GM12878 (cell line): ENCODE results near the gene PRKG1. TPM values are rescaled to one million over a fixed set of nuclear protein-coding genes. Genes with fewer than 3 reads are reported as not detected.

Source experiments
- ATAC-seq: fragments of 200-7000 bp; cut with Tn5 transposase; 3 replicates; pipeline ENCODE4 v1.9.1; 2020; ENCODE audit warnings: mild to moderate bottlenecking, moderate library complexity
- BruUV-seq: library from RNA; stranded (reverse); fragments of 400-500 nt; replicated peaks from 2 replicates; lab custom pipeline; 2021; lab: Mats Ljungman, UMichigan
- CTCF ChIA-PET: fragments of 300-600 bp; sonication (Branson Sonifier 250); formaldehyde crosslinking; extraction: SDS; loops from one replicate; lab custom pipeline; 2021; ENCODE audit warnings: inconsistent platforms; lab: Yijun Ruan, JAX
- POLR2A ChIA-PET: fragments of 350-600 bp; formaldehyde crosslinking; extraction: SDS; loops from one replicate; lab custom pipeline; 2021; ENCODE audit warnings: inconsistent platforms; lab: Charles Lee
- RAD21 ChIA-PET: fragments of 300-600 bp; sonication (Branson Sonifier 250); formaldehyde crosslinking; loops from one replicate; lab custom pipeline; 2023; ENCODE audit warnings: antibody characterized with exemption; ENCODE audit not compliant: unreplicated experiment; lab: Charles Lee
- SMC1A ChIA-PET: fragments of 300-600 bp; sonication (Branson Sonifier 250); formaldehyde crosslinking; loops from one replicate; lab custom pipeline; 2023; ENCODE audit not compliant: unreplicated experiment, uncharacterized antibody; lab: Charles Lee
- DNase-seq: peaks from one replicate; pipeline ENCODE4 v3.0.0-alpha.2; 2011; ENCODE audit warnings: low read depth, low spot score
- FAIRE-seq: peaks from 3 replicates; lab custom pipeline; 2011; peaks lifted over from hg19 to GRCh38; lab: Jason Lieb, UNC
- H2AFZ ChIP-seq: 2 replicates; pipeline ENCODE4 v1.6.0; 2011; ENCODE audit warnings: low read depth, low read length, control low read depth; ENCODE audit not compliant: control insufficient read depth
- H3K27ac ChIP-seq: 2 replicates; pipeline ENCODE4 v1.5.1; 2011; ENCODE audit warnings: control low read depth; ENCODE audit not compliant: control insufficient read depth, insufficient read depth
- H3K27me3 ChIP-seq, 2 experiments: replicated peaks in 1 of 2; 2 replicates each; pipeline versions ENCODE4 v1.6.0 to v1.6.1; 2011; ENCODE audit warnings: low read length in 1 of 2; ENCODE audit not compliant: control insufficient read depth in 2 of 2, insufficient read depth in 2 of 2
- H3K36me3 ChIP-seq, 2 experiments: 2 replicates each; pipeline ENCODE4 v1.5.1; 2011; ENCODE audit warnings: low read length in 1 of 2; ENCODE audit not compliant: control insufficient read depth in 2 of 2, insufficient read depth in 2 of 2
- H3K4me1 ChIP-seq: 2 replicates; pipeline ENCODE4 v1.6.1; 2011; ENCODE audit warnings: mild to moderate bottlenecking, low read length, moderate library complexity, mixed read lengths; ENCODE audit not compliant: control insufficient read depth, insufficient read depth
- H3K4me2 ChIP-seq: 2 replicates; pipeline ENCODE4 v1.6.0; 2011; ENCODE audit warnings: control low read depth; ENCODE audit not compliant: control insufficient read depth, insufficient read depth
- H3K4me3 ChIP-seq: fragments of 200-600 bp; sonication (generic); 2 replicates; pipeline ENCODE4 v1.5.1; 2016
- H3K79me2 ChIP-seq: 2 replicates; pipeline ENCODE4 v1.6.0; 2011; ENCODE audit warnings: low read length; ENCODE audit not compliant: control insufficient read depth, insufficient read depth
- H3K9ac ChIP-seq: 2 replicates; pipeline ENCODE4 v1.8.0; 2011; ENCODE audit warnings: low read length, control low read depth, mixed read lengths; ENCODE audit not compliant: control insufficient read depth, insufficient read depth
- H3K9me3 ChIP-seq: replicated peaks from 3 replicates; pipeline ENCODE4 v1.5.1; 2011; ENCODE audit warnings: mild to moderate bottlenecking, low read length; ENCODE audit not compliant: control insufficient read depth, insufficient read depth
- H4K20me1 ChIP-seq: 2 replicates; pipeline ENCODE4 v1.6.0; 2011; ENCODE audit not compliant: control insufficient read depth, insufficient read depth
- BMI1 ChIP-seq: fragments of 450-650 bp; IDR thresholded peaks from 2 replicates; pipeline ENCODE4 v1.6.1; 2016; ENCODE audit warnings: mild to moderate bottlenecking, moderate library complexity, borderline replicate concordance
- CEBPB ChIP-seq, 2 experiments: fragments of 150-350 bp in 1 of 2; IDR thresholded peaks; 2 replicates each; pipeline ENCODE4 v1.6.1; 2012 to 2014; ENCODE audit warnings: low read depth in 2 of 2, low read length in 2 of 2, borderline replicate concordance in 1 of 2, inconsistent platforms in 1 of 2
- CREM ChIP-seq: IDR thresholded peaks from 2 replicates; pipeline ENCODE4 v1.6.1; 2014; ENCODE audit warnings: antibody characterized with exemption, low read depth
- E4F1 ChIP-seq: fragments of 450-650 bp; IDR thresholded peaks from 2 replicates; pipeline ENCODE4 v1.6.1; 2018; ENCODE audit warnings: borderline replicate concordance, mild to moderate bottlenecking; ENCODE audit not compliant: partially characterized antibody
- FOXK2 ChIP-seq: fragments of 450-650 bp; IDR thresholded peaks from 2 replicates; pipeline ENCODE4 v1.6.1; 2017; ENCODE audit warnings: mild to moderate bottlenecking, moderate library complexity
- IRF4 ChIP-seq: IDR thresholded peaks from 2 replicates; pipeline ENCODE4 v1.6.1; 2011; ENCODE audit warnings: low read depth, low read length
- MEF2A ChIP-seq: IDR thresholded peaks from 2 replicates; pipeline ENCODE4 v1.6.1; 2011; ENCODE audit warnings: low read depth, mild to moderate bottlenecking, low read length, moderate library complexity; ENCODE audit not compliant: insufficient read depth
- PML ChIP-seq: IDR thresholded peaks from 2 replicates; pipeline ENCODE4 v1.6.1; 2012; ENCODE audit warnings: low read length, inconsistent platforms
- SIX5 ChIP-seq: IDR thresholded peaks from 2 replicates; pipeline ENCODE4 v1.6.1; 2011; ENCODE audit warnings: mild to moderate bottlenecking, low read depth, low read length, moderate library complexity; ENCODE audit not compliant: severe bottlenecking
- SREBF2 ChIP-seq: IDR thresholded peaks from 2 replicates; pipeline ENCODE4 v1.6.1; 2012; ENCODE audit warnings: mild to moderate bottlenecking, low read length
- WGBS: methylation state at CpG from one replicate; pipeline ENCODE4 v1.1.6; 2016; ENCODE audit warnings: low lambda C conversion rate; ENCODE audit not compliant: insufficient replicate concordance, insufficient coverage; ENCODE audit errors: missing lambda C conversion rate; 5-methylcytosine and 5-hydroxymethylcytosine counted together
- in situ Hi-C: fragments of 300-500 bp; cut with MboI; formaldehyde crosslinking; loops from 9 replicates; pipeline ENCODE4 v1.14.3; 2018; ENCODE audit warnings: mixed read lengths
- intact Hi-C: fragments of 100-400 bp; cut with micrococcal nuclease; formaldehyde crosslinking; loops from one replicate; pipeline ENCODE4 v1.14.2; 2022; ENCODE audit not compliant: unreplicated experiment
- polyA plus RNA-seq, 11 experiments: library from polyadenylated mRNA; depleted of rRNA in 4 of 11; unstranded in 6 of 11; stranded (reverse) in 5 of 11; fragments of >200 nt; fragmentation: Nextera tagmentation in 4 of 11; fragmentation: Illumina TruSeq in 1 of 11; extraction: Ambion mirVana in 4 of 11; extraction: Trizol in 1 of 11; gene quantifications; 1 replicate in 1 of 11; 2 replicates in 10 of 11; pipeline versions ENCODE4 v1.2.1 to v1.2.3, GENCODE V29; 2011 to 2016; ENCODE audit warnings: inconsistent platforms in 2 of 11, missing spikeins in 2 of 11, low read depth in 1 of 11
- total RNA-seq, 4 experiments: library from RNA; depleted of rRNA in 3 of 4; stranded (reverse); fragments of >200 nt in 3 of 4; fragmentation: Illumina TruSeq in 1 of 4; extraction: Trizol in 1 of 4; gene quantifications; 2 replicates each; pipeline versions ENCODE4 v1.2.1 to v1.2.3, GENCODE V29; 2013 to 2021
- TF ChIP-seq, protein P1 (sequence below): fragments of 150-350 bp; IDR thresholded peaks from 2 replicates; pipeline ENCODE4 v1.6.1; 2016; ENCODE audit warnings: low read depth, low read length
- TF ChIP-seq, protein P2 (sequence below): IDR thresholded peaks from 2 replicates; pipeline ENCODE4 v1.6.1; 2011; ENCODE audit warnings: low read depth, low read length, improper control_type of control experiment, borderline replicate concordance

The PRKG1 gene
- total and polyA plus RNA-seq, 10 of the 15 experiments (the other 5 are each of a cell fraction or from before 2014, with no cell fraction given): 0.04 to 0.05 TPM; not detected in 8

DNA sequence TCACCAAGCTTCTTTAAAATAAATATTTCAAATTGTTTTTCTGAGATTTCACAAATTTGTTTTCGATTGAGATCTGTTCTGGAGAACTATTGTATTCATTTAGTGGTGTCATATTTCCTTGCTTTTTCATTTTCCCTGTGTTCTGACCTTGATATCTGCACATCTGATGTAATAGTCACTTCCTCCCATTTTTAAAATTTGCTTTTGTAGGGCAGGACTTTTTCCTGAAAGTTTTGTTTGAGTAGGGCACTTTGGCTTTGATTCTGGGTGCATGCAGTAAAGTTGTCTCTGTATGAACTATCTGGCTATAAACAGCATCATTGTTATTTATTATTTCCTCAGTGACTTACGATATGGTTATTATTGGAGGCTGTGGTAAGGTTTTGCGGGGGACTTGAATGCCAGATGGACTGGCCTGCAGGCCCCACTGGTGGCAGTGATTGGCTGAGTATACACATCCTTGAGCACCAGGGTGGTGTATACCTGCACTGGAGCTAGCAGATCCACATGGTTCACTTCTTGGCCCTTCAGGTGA is 541.5 kb downstream of the PRKG1 start (continued):
- TF ChIP-seq FOXK2 (no peak), IRF4 (no peak)
- TF ChIP-seq, protein P1, sequence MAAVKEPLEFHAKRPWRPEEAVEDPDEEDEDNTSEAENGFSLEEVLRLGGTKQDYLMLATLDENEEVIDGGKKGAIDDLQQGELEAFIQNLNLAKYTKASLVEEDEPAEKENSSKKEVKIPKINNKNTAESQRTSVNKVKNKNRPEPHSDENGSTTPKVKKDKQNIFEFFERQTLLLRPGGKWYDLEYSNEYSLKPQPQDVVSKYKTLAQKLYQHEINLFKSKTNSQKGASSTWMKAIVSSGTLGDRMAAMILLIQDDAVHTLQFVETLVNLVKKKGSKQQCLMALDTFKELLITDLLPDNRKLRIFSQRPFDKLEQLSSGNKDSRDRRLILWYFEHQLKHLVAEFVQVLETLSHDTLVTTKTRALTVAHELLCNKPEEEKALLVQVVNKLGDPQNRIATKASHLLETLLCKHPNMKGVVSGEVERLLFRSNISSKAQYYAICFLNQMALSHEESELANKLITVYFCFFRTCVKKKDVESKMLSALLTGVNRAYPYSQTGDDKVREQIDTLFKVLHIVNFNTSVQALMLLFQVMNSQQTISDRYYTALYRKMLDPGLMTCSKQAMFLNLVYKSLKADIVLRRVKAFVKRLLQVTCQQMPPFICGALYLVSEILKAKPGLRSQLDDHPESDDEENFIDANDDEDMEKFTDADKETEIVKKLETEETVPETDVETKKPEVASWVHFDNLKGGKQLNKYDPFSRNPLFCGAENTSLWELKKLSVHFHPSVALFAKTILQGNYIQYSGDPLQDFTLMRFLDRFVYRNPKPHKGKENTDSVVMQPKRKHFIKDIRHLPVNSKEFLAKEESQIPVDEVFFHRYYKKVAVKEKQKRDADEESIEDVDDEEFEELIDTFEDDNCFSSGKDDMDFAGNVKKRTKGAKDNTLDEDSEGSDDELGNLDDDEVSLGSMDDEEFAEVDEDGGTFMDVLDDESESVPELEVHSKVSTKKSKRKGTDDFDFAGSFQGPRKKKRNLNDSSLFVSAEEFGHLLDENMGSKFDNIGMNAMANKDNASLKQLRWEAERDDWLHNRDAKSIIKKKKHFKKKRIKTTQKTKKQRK: no peak
- TF ChIP-seq, all 136 proteins: peak for 0

DNA sequence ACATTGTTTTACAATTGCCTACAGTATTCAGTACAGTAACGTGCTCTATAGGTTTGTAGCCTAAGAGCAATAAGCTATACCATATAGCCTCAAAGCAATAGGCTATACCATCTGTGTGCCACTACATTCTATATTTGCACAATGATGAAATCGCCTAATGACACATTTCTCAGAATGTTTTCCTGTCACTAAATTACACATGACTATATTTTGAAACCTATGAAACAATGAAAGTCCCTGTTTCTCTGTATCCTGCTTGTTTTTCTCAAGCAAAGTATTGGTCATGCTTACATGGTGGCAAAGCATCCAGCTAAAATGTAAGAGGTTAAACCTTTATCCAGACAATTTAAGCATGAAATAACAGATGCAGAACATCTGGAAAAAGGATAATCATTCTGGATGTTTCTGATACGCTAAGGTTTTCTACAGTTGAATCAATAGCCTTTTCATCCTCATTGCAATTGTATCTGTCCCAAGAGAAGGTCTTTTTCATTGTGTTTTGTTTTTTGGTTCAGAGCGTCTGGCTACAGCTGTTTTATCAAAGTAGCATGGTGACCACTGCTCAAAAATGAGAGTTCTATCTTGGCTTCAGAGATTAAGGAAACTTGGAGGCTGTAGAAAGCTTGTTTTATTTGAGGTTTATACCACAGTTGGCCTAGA is 543.4 kb downstream of the PRKG1 start:
- intact Hi-C loops: no loop called here
- Histone ChIP-seq H3K79me2 (no peaks in the 10 kb centered on the region), H3K27ac (no peak overlapping the region), H3K27me3 (no peaks in the 10 kb centered on the region), H3K36me3 (no peaks in the 10 kb centered on the region), H3K4me1 (no peaks in the 10 kb centered on the region), H3K4me3 (no peak overlapping the region), H3K9me3 (no peaks in the 10 kb centered on the region), H3K9ac (no peak overlapping the region), H2AFZ (no peak overlapping the region), H3K4me2 (no peak overlapping the region), H4K20me1 (no peaks in the 10 kb centered on the region)
- 0% methylated on average over 4 of the region's 4 CpGs for WGBS
- ChIA-PET CTCF (no interaction called here), SMC1A (interaction anchor here (0.6 to 2.0 kb wide), 4 partner anchors 10 to 261 kb away, joined by 3 to 7 read pairs (median 4); no protein-coding TSS in a partner anchor), POLR2A (no interaction called here), RAD21 (interaction anchor here (0.9 kb wide), 1 partner anchor 11 kb away, joined by 4 read pairs; no protein-coding TSS in a partner anchor)
- no peak for FAIRE-seq
- no peak for DNase-seq
- peak; percentile 48 for ATAC-seq
- BruUV-seq: no TSS peak
- in situ Hi-C loops: no loop called here
- TF ChIP-seq E4F1: no peak
- TF ChIP-seq CREM: peak; percentile 29; the same call in 1 of the 2 replicates
- no peak for TF ChIP-seq SIX5
- no peak for TF ChIP-seq BMI1
- TF ChIP-seq PML: no peak
- no peak for TF ChIP-seq CEBPB (IDR thresholded peaks at IDR 0.05; ENCODE audit: borderline replicate concordance in 1 of 2, low read depth in 2 of 2, low read length in 2 of 2)
- no peak for TF ChIP-seq SREBF2
- TF ChIP-seq, protein P2, sequence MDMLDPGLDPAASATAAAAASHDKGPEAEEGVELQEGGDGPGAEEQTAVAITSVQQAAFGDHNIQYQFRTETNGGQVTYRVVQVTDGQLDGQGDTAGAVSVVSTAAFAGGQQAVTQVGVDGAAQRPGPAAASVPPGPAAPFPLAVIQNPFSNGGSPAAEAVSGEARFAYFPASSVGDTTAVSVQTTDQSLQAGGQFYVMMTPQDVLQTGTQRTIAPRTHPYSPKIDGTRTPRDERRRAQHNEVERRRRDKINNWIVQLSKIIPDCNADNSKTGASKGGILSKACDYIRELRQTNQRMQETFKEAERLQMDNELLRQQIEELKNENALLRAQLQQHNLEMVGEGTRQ: no peak
- TF ChIP-seq MEF2A: 0 out of 2 replicates have a peak, but pooled peaks have one; percentile 62
